ENCODE results near the gene TNFRSF25.
"Not testable (repeated sequence)": the region's sequence is repeated elsewhere in the genome, so short reads cannot be mapped to it uniquely, and the experiment has no call there.

The TNFRSF25 gene

GRCh38 chr1:6501279-6501813 lies 35.4 kb upstream of the TNFRSF25 start:
- no peak for DNase-seq

- DNase-seq, result no peak
Observed at GRCh38 chr1:6500544-6501278, 34.7 kb upstream of the TNFRSF25 start.

- no peak for DNase-seq
Observed at GRCh38 chr1:6499296-6499695, 33.3 kb upstream of the TNFRSF25 start.

- no peak for DNase-seq
Observed at GRCh38 chr1:6498576-6499111, 32.7 kb upstream of the TNFRSF25 start.

GRCh38 chr1:6497867-6498575 lies 32.0 kb upstream of the TNFRSF25 start:
- no peak for DNase-seq

- DNase-seq, result peak; percentile 53
Observed at GRCh38 chr1:6497215-6497866, 31.4 kb upstream of the TNFRSF25 start.

GRCh38 chr1:6496890-6497214 lies 30.9 kb upstream of the TNFRSF25 start:
- DNase-seq, result no peak

GRCh38 chr1:6496365-6496721 lies 30.4 kb upstream of the TNFRSF25 start:
- DNase-seq, result no peak

- no peak for DNase-seq
Observed at GRCh38 chr1:6495540-6496364, 29.8 kb upstream of the TNFRSF25 start.

GRCh38 chr1:6495041-6495441 lies 29.1 kb upstream of the TNFRSF25 start:
- no peak for DNase-seq

GRCh38 chr1:6494627-6495026 lies 28.7 kb upstream of the TNFRSF25 start:
- no peak for DNase-seq

GRCh38 chr1:6493834-6494223 lies 27.9 kb upstream of the TNFRSF25 start:
- not testable (repeated sequence) for DNase-seq

- no peak for DNase-seq
Observed at GRCh38 chr1:6491966-6492365, 26.0 kb upstream of the TNFRSF25 start.

GRCh38 chr1:6491480-6491962 lies 25.5 kb upstream of the TNFRSF25 start, which contains the start of gene PLEKHG5:
TSS of gene PLEKHG5 (minus strand) at chr1:6491667. CDS start at chr1:6477571, 14,096 bp downstream.
- DNase-seq, result no peak

- DNase-seq, result no peak
Observed at GRCh38 chr1:6491081-6491449, 25.1 kb upstream of the TNFRSF25 start.

GRCh38 chr1:6490181-6491080 lies 24.5 kb upstream of the TNFRSF25 start:
- no peak for DNase-seq

- DNase-seq, result peak; percentile 74
Observed at GRCh38 chr1:6489799-6490180, 23.8 kb upstream of the TNFRSF25 start.

- no peak for DNase-seq
Observed at GRCh38 chr1:6489383-6489765, 23.4 kb upstream of the TNFRSF25 start.

GRCh38 chr1:6488602-6489382 lies 22.8 kb upstream of the TNFRSF25 start:
- DNase-seq, result no peak

GRCh38 chr1:6487804-6488484 lies 22.0 kb upstream of the TNFRSF25 start:
- no peak for DNase-seq

Data from central memory CD4-positive, alpha-beta T cell (primary cell).